GM18519 (cell line): Measurements from ENCODE around the gene KRT86.

ENCODE experiments used
- ATAC-seq: cut with Tn5 transposase; IDR thresholded peaks from one replicate; pipeline ENCODE4 v1.9.1; 2021; ENCODE audit warnings: mild to moderate bottlenecking, moderate library complexity; ENCODE audit not compliant: unreplicated experiment, low FRiP score

Gene KRT86

DNA sequence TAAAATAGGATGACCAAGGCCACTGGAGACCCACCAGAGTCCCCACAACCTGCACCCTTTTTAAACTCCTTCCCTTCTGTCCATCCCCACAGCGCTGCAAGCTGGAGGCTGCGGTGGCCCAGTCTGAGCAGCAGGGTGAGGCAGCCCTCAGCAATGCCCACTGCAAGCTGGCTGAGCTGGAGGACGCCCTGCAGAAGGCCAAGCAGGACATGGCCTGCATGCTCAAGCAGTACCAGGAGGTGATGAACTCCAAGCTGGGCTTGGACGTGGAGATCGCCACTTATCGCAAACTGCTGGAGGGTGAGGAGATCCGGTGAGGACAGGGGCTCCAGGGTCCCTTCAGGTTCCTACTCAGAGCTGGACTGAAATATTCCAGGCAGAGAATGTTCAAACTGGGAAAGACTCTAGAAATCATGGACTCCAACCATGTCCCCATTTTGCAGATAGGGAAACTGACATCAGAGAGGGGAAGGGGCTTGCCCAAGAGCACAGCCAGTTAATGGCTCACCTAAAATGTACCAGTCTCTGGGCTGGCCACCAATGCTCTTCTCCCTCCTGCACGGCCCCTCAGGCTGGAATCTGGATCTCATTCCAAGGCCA, 75.7 kb downstream of the KRT86 start:
- no peak for ATAC-seq

DNA sequence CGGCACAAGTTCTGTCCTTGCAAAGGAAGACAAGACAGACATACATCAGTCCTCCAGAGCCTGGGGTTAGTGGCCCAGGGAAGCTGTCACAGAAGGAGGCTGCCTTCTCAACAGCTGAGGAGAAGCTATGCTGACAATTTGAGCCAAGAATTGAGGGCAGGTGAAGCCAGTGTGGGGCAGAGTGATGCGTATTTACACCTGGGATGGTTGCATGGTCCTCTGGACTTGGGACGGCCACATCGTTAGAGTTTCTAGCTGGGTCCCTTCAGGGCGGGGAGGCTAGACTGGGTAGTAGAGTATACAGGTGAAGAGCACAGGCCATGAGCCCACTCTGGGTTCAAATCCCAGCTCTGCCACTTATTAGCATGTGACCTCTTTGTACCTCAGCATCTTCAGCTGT, 76.3 kb downstream of the KRT86 start:
- ATAC-seq, result no peak

DNA sequence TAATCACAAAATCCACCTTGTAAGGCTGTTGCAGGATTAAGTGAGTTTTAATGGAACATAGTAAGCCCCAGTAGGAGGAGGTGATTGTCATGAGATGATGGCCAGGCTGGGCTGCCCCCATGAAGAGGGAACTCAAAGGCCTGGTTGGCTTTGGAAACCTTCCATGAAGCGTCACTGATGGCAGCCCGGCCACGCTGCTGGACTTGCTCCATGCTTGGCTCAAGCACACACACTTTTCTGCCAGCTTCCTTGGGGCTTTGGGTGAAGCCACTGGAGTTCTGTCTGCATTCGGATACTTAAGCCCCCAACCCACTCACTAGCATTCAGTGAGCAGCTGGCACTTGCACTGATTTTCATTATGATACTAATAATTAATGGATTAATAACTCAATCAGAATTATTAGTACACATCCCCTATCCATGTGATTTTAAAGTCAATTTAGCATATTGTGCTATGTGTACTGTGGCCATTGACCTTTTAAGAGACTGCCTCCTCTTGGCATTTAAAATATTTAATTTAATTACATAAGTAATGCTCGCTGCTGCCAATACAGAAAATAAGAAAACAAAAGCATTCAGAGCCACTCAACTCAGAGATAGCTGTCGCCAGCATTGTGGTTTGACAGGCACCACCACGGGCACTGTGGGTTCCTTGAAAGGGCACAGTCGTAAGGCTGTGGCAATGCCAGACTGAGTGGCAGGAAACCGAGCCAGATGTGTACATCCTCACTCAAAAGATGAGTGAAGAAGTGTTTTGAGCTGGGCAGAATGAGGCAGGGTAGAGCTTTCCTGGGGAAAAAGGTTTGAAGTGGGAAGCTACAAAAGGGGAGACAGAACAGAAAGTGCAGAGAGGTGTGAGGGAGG, 77.0 kb downstream of the KRT86 start:
- ATAC-seq, result no peak

DNA sequence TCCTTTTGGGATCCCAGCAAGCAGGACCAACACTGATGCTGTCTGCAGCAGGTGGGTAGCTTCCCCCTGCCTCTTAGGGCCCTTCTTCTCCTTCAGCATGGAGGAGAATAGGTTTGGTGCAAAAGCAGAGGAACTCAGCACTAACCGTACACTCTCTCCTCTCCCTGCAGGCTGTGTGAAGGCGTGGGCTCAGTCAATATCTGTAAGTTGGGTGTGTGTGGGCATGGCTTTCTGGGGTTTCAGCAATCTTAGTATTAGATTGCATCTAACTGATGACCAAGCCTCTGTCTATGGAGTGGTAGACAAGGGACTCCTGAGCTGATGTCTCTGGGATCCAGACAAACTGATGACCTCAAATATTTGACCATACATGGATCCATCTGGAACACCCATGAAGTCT, 78.5 kb downstream of the KRT86 start:
- no peak for ATAC-seq

DNA sequence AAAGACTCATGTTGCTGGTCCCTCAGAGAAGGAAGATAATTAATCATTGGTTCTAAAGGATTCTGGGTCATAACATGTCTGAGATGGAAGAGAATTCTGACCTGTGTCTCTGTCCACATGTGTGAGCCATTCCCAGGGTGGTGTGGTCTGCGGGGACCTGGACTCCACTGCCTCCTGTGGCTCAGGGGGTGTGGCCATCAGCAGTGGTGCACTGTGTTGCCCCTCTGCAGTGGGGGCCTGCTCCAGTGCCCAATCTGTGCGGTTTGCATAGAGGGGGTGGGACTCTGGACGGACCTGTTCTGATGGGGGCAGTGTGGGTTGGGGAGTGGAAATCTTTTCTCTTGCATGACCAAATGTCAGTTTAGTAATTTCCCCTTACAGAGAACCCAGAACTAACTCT, 79.3 kb downstream of the KRT86 start:
- no peak for ATAC-seq

DNA sequence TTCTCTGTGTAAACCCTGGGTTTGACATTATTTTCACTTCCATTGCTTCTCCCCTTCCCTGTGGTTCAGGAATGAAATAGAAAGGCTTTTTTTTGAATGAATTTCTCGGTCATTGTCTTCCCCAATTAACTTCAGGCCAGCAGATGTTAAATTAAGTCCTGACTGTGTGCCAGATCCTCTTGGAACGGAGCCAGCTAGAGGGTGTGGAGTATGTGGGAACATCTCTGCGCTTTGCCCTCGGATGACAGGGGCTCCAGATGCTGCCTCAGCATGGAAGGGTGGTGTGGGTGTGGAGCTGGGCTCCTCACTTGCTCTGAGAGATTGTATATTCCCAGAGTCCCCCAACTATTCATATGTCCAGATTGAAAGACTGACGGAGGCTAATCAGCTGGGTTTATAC, 79.8 kb downstream of the KRT86 start:
- ATAC-seq, result no peak

DNA sequence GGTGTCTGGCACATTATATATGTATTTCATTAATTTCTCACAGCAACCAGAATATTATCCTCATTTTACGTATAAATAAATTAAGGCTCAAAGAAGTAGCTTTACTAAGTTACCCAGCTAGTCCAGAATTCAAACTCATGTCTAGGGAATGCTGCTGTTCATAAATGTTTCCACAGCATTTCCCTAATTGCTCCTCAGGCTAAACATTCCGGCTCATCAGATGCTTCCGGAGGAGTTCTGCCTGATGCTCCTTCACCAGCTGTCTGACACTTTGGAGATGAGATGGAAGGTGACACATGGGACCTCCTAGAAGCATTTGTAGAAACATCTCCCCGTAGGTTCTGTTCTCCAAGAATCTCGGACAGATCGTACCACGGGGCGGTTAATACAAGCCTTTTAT, 80.7 kb downstream of the KRT86 start:
- no peak for ATAC-seq

DNA sequence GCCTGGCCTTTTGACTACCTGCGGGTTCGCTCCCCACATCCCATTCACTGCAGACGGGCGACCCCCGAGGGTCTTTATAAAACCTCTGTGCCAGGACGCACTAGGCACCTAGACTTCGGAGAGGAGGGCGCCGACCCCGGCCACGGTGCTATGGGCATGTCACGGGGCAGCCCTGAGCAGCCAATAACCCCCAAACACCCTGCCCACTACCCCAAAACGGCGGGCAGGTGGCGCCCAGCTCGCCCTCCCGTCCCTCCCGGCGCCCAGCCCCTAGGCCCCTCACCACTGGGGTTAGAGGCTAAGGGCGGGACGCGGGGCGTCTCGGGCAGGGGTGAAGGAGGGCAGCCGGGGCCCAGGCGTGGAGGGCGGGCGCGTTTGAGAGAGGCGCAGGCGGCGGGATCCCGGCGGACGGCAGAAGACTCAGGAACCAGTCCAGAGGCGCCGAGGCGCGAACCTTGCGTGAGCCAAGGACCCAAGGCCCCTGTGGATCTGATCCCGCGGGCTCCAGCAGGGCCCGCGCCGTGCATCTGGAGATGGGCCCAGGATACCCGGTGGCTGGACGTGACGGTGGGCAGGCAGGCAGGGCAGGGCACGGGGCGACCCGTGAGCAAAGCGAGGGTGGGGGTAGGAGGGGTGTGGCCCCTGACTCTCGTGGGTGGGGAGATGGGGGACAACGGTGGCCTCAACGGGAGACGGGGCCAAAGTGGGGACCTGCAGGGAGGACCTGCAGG, 81.8 kb downstream of the KRT86 start:
- ATAC-seq, result no peak

DNA sequence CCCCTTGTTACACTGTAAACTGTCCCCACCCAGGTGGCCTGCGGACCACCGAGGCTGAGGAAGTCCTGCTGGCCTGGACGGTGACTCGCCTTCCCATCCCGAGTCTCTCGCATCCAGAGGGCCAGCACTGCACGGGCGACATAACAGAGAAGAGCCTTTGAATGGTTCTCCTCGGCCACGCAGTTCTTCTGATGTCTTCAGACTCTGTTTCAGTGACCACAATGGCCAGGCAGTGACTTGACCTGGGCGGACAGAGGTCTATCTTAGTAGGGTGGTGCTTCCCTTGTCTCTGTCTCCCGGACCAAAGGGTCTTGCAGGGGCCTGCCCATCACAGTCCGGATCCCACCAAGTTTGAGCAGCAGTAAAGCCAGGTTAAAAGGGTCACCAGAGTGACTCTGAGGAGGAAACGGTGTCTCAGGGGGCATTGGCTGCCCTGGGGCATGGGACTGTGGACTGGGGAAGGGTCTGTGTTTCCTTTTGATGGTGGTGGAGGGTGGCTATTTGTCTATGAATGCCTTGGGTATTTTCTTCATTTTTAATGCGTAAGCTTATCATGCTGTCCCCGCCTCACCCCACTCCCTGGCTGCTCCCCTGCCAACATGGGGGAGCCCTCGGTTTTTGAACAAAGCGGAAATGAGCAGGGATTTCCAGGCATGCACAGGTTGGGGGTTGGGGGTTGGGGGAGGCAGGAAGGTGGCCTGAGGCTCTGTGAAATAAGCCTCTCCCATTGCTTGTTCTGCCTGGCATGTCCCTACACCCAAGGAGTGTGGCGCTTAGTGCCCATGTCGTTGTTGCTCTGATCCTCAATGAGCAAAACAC, 82.5 kb downstream of the KRT86 start:
- ATAC-seq, result no peak
